A549 treated with GW870086 at 1 μM for 4 hours (cell line): Measurements from ENCODE around the gene MDGA2. TPM values are rescaled to one million over a fixed set of nuclear protein-coding genes. Genes with fewer than 3 reads are reported as not detected.

Source experiments
- total RNA-seq: library from RNA; stranded (reverse); fragments of 200-300 nt; extraction: Qiagen RNA extraction; gene quantifications from 5 replicates; pipeline ENCODE4 v1.2.3, GENCODE V29; 2022; ENCODE audit warnings: low read depth

Gene MDGA2
- 0.03 TPM in 1 of 5 replicates, not detected in the others for total RNA-seq

DNA sequence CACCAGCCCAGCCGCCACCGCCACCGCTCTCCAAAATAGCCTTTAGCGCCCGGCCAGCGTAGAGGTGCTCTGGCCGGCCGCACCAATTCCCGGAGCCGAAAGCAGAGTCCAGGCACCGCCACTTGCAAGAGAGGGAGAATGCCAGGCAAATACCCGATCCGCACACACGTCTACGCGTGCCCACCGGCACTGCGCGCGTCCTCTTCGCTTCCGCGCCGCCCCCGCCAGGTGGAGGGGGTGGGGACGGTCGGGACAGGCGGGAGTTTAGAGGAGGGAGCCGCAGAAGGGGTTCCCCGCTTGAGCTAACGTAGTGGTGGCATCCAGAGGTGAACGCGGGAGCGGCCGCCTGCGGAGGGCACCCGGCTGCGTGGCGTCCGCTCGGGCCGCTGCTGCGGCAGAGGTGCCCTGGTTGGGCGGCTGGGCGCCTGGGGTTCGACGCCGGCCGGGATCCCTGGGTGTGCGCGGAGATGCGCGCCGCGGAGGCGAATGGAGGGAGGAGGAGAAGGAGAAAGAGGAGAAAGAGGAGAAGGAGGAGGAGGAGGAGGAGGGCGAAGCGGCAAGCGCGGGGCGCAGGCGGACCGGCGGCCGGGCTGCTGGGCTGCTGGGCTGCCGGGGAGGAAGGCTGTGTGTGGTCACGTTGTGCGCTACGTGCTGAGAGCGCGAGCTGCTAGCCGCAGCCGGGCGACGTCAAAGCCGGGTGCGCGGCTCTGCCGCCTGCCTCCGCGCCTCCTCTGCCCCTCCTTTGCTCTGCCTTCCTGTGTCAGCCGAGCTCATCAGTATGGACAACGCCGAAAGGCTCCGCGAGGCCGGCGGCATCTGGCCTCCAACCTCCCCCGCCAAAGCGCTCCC is at the start of gene MDGA2:
Gene MDGA2 (minus strand): TSS at position 140 of the 849 bp plus-strand sequence.

